Left renal pelvis (tissue), 4 donors: ENCODE data around the gene GHR. TPM values are rescaled to one million over a fixed set of nuclear protein-coding genes. Genes with fewer than 3 reads are reported as not detected.
"Not testable (repeated sequence)": the region's sequence is repeated elsewhere in the genome, so short reads cannot be mapped to it uniquely, and the experiment has no call there.

Experiments
- DNase-seq, 4 donors: peaks; one replicate each; pipeline ENCODE4 v3.0.0-alpha.2; 2013; ENCODE audit warnings: low read depth in 4 of 4, low spot score in 3 of 4
- polyA plus RNA-seq, 4 donors: library from polyadenylated mRNA; unstranded; fragments of 120-200 nt; gene quantifications; one replicate each; pipeline ENCODE4 v1.2.1, GENCODE V29; 2013; ENCODE audit not compliant: insufficient read length in 4 of 4

The GHR gene
- polyA plus RNA-seq, 4 donors: 17.1 to 40.9 (median 22.9) TPM

- no peak for DNase-seq
These were observed 141.6 kb downstream of the GHR start for GRCh38 chr5:42564689-42565356.

GRCh38 chr5:42566652-42567295 lies 143.5 kb downstream of the GHR start:
- no peak for DNase-seq

GRCh38 chr5:42569325-42569724 lies 146.1 kb downstream of the GHR start:
- no peak for DNase-seq

GRCh38 chr5:42569953-42570548 lies 146.8 kb downstream of the GHR start:
- DNase-seq: no peak

- DNase-seq: no peak
These were observed 148.0 kb downstream of the GHR start for GRCh38 chr5:42570966-42571960.

GRCh38 chr5:42572313-42572712 lies 149.1 kb downstream of the GHR start:
- DNase-seq: no peak

- DNase-seq: no peak
These were observed 150.1 kb downstream of the GHR start for GRCh38 chr5:42573386-42573785.

GRCh38 chr5:42575914-42576313 lies 152.7 kb downstream of the GHR start:
- DNase-seq: not testable (repeated sequence)

- not testable (repeated sequence) for DNase-seq
These were observed 155.7 kb downstream of the GHR start for GRCh38 chr5:42578901-42579300.

- no peak for DNase-seq
These were observed 156.1 kb downstream of the GHR start for GRCh38 chr5:42579320-42579719.

GRCh38 chr5:42581845-42582244 lies 158.6 kb downstream of the GHR start:
- no peak for DNase-seq

GRCh38 chr5:42582723-42583122 lies 159.5 kb downstream of the GHR start:
- DNase-seq: no peak

- DNase-seq: peak in 2 of 4 donors; percentile 46 to 51
These were observed 160.1 kb downstream of the GHR start for GRCh38 chr5:42583322-42583721.

GRCh38 chr5:42586625-42587024 lies 163.4 kb downstream of the GHR start:
- no peak for DNase-seq

GRCh38 chr5:42587096-42587723 lies 164.0 kb downstream of the GHR start:
- no peak for DNase-seq

- DNase-seq: no peak
These were observed 167.3 kb downstream of the GHR start for GRCh38 chr5:42590566-42590965.

GRCh38 chr5:42591015-42591414 lies 167.8 kb downstream of the GHR start:
- no peak for DNase-seq

- DNase-seq: no peak
These were observed 169.3 kb downstream of the GHR start for GRCh38 chr5:42592401-42593140.

GRCh38 chr5:42593591-42593990 lies 170.4 kb downstream of the GHR start:
- no peak for DNase-seq

- no peak for DNase-seq
These were observed 172.4 kb downstream of the GHR start for GRCh38 chr5:42595597-42595996.
